NCI-H2081 treated with DMSO at 0.1 percent for 48 hours (cell line): ENCODE data around the gene TOMM40L.
"Not testable (repeated sequence)": the region's sequence is repeated elsewhere in the genome, so short reads cannot be mapped to it uniquely, and the experiment has no call there.

Experiments
- DNase-seq: peaks from one replicate; lab custom pipeline; 2025; lab: John Stamatoyannopoulos, UW

Gene TOMM40L

DNA sequence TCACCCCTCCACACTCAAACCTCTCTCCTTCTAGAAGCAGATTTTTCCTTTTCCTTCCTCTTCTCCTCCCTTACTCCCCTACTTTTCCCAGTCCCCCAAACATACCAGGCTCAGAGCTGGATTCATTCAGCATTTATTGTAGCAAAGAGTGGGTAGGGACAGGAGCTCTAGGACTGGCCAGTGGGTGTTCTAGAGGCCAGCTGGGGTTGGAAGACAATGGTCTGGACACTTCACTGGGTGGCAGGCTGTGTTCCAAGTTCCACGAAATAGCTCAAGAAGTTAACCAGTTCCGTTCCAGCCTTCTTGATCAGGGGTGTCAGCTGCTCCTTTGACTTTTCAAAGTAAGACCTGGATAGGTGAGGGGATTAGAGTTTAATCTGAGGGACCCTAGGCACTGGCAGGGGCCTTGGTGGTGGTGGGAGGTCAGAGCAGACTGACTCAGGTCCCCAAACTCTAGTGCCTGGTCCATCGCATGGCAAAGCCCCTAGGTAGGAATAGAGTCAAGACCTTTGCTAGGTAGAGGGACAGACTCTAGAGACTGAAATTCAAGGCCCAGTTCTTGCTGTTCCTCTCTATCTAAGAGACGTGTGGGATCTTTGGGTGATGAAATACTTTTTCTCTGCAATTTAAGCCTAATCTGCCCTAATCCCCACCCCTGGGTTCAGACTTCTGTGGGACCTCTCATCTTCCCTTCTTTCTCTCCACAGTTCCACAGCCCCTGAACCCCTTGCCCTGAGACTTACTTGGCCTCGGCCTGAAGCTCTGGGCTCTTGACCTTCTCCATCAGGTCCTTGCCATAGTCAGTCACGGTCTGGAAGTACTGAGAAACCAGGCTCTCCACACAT is 3.5 kb upstream of the TOMM40L start:
- DNase-seq, result no peak

DNA sequence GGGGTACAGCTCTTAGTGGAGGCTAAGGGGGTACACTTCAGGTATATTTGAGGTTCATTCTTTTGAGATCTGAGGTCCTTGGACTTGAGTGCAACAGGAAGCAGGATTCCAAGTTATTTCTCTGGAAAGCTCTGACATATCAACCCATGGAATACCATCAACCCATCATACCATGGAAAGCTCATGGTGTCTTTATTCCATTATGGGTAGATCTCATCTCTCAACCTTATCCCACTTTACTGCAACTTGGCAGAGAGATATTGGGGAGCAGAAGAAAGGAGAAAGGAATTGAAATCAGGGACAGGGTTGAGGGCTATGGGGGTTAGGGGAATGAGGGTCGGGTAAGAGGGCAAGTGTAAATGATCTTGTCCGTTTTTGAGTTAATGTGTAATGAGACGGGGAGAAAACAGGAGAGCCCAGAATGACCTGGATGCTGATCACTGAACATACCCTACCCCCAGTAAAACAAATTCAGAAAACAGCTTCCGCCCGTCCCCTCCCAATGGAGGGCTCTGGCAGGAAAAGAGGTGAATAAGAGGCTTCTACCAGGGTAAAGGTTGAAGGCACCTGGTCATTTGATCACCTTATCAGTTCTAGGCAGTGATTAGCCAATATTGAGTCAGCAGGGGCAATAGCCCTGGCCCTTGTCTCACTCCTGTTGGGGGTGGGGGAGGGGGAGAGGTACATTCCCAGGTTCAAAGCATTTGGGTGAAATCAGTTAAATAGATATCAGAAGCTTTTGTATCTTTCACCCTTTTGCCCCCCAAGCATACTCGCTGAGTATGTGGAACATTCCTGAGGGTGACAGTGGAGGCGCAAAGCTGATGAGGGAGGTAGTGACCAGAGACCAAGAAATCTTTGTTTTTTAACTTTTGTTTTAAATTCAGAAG is 1.8 kb upstream of the TOMM40L start:
- no peak for DNase-seq

DNA sequence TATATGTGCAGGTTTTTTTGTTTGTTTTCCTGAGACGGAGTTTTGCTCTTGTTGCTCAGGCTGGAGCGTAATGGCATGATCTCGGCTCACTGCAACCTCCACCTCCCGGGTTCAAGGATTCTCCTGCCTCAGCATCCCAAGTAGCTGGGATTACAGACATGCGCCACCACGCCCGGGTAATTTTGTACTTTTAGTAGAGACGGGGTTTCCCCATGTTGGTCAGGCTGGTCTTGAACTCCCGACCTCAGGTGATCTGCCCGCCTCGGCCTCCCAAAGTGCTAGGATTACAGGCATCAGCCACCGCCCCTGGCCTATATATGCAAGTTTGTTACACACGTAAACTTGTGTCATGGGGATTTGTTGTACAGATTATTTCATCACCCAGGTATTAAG is 1.2 kb upstream of the TOMM40L start:
- DNase-seq, result not testable (repeated sequence)

DNA sequence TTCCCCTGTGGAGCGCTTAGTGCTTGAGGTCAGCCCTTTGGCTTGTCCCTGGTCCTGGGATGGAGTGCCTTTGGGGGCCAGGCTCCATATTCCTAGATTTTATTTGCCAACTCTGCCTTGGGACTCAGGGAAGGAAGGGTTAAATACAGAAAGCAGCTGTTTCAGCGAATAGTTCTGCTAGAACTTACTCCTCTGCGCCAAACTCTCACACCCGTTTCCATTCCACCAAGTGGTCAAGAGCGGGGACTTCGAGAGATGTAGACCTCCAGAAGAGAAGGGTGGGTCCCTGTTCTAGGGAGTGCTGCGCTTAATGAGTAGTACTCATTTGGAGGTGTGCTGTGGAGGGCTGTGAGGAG is 704 bp upstream of the TOMM40L start:
- no peak for DNase-seq

DNA sequence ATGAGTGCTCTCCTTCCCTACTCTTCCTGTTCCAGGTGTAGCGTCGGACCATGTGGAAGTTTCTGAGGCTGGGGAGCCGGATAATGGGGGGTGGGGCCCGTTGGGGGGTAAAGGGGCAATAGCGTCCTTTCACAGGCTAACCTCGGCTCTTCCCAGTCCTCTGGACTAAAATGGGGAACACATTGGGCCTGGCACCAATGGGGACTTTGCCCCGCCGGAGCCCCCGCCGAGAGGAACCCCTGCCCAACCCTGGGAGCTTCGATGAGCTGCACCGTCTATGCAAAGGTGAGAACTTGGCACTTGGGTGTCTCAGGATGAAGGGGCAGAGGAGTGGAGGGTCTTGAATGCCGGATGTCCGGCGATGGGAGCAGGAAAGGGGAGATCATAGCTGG is 456 bp downstream of the TOMM40L start:
- DNase-seq, result no peak

DNA sequence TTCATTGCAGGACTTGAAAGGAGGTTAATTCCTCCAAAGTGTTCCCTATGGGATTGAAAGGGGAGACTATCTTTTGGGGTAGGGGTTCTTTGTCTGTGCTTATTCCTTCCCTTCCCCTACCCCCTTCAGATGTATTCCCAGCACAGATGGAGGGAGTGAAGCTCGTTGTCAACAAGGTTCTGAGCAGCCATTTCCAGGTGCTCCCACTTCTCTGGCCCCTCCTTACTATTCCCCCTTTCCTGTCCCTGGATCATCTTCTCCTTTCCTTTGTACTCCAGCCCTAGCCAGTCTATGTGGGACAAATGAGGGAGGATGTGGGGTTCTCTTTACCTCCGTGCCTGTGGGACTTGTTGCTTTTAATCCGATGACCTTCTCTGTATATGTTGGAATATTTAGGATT is 899 bp downstream of the TOMM40L start:
- DNase-seq, result no peak

DNA sequence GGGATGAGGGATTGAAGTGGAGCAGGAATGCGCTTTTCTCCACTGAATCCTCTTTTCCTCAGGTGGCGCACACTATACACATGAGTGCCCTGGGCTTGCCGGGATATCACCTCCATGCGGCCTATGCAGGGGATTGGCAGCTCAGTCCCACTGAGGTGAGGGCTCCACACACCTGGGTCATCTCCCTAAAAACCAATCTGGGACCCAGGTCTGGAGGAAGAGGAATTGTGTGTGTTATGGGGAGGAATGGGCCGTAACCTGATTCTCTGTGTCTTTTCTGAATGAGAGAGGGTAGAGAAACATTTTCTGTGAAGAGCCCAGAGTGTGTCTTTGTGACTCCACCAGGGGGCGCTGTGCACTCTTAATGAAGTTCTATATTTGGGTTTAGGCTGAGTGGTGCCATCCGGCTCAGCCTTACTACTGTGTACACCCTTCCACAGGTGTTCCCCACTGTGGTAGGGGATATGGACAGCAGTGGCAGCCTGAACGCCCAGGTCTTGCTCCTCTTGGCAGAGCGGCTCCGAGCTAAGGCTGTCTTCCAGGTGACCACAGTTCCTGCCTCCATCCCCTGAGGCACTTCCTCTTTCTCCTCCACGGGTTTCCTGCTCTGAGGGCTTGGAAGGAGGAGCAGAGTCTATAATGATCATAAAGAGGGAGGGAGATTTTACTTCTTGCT is 1.5 kb downstream of the TOMM40L start:
- peak; percentile 84 for DNase-seq

DNA sequence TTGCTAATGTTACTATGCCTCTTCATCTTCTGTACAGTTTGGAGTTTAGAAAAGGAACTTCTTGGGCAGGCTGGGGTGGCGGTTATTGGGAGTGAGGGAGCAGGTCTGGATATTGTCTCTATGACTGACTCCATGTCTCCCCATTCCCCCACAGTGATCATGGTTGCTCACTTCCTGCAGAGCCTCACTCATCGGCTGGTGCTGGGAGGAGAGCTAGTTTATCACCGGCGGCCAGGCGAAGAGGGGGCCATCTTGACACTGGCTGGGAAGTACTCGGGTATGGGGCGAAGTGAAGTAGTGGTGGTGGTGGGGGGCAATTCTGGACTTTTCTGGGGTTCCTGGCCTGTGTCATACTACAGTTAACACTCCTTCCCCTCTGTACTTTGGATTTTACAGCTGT is 2.2 kb downstream of the TOMM40L start:
- DNase-seq, result no peak

DNA sequence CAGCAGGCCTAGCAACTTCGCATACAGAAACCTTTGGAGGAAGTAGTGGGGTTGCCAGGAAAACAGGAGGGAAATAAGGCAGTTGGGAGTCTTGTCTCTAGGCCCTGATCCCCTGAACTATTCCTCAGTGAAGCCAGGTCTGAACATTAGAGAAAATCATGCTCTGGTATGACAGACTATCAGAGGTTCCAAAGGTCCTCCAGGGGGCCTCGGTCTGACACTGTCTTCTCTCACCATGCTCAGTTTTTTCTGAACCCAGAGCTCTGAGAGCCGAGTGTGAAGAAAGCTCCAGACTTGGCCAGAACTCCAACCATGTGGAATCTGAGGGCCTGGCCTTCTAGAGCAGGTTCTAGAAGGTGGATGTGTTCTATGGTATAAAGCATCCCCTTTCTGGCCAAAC is 4.0 kb downstream of the TOMM40L start:
- DNase-seq, result no peak

DNA sequence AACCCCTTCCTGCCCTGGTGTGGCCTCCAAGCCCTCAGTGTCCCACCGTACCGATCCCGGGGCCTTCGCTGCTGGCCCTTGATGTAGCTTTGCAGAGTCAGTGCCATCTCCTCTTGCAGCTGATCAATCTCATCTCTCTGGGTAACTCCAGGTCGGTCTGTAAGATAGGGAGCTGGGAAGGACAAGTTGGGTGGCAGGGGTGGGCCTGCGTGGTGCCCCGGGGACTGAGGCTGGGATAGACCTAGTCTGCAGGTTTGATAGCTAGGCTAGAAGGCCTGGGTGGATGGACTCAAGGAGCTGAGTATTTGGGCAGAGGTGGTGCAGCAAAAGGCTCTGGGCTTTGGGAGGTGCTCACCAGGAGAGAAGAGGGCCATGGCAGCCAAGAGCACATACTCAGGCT is 4.9 kb downstream of the TOMM40L start:
- no peak for DNase-seq

DNA sequence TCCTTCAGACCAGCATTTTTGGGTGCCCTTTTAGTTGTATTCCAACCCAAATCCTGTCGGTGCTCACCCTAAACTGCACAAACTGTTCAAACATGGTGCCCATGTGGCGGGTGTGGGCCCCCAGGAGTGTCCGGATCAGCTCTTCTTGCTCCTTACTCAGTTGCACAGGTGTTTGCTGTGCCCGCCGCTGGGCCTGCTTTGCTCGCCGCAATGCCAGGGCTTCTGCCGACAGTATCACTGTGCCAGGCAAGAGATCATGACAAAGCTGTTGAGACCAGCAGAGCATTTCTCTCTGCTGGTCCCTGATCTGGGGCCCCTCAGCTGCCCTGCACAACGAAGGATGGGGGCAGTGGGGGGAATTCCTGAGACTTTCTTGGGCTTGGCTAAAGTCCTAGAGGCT is 7.2 kb downstream of the TOMM40L start:
- no peak for DNase-seq

DNA sequence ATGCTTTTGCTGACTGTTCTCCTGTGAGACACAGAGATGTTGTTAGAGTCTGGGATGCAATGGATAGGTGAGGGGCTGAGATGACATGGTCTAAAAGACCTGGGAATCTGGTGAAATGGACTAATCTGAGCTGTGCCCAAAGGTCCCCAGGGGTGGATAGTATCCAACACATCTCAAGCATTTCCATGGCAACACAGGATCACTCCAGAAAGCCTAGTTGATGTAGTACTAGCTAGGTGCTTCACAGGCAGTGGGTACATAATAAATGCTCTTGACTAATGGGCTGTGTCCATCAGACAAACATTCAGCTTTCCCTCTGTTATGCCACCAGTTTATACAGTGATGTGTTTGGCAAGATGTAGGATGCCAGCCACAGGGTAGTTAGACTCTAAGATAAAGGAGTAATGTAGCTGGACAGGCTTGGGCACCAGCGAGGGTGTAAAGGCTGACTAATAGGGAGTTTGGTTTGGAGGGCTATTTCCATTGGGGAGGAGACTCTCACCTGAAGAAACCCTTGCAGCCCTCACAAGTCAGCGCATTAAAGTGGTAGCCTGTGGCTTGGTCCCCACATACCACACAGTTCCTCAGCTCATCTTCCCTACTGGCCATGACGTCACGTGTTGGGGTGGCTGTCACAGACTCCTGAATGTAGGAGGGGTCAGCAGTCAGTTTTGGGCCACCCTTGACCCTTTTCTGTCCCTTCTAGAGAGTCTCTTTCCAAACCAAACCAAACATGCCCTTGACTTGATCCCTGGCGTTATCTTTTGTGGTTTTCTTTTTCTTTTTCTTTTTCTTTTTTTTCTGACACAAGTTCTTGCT is 10.3 kb downstream of the TOMM40L start:
- DNase-seq, result no peak

DNA sequence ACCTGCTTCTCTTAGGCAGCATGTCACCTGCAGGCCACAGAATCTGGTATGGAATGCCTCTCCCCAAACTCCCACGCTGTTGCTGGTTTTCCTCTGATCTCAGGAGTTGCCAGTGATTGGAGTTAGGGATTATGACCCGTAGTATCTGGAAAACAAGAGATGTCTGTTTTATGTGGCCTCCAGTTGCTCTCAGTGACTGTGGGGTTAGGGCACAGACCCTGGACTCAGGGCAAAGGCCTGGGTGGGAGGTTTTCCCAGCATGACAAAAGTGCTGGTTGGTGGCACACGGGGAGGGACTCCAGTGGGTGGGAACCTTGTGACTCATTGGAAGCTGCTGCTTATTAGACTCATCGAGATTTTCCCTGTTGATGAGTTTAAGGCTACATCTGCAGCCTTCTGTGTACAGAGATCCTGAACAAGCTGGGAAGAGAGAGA is 12.2 kb downstream of the TOMM40L start, which contains the start of gene NR1I3:
TSS of gene NR1I3 (minus strand) at position 165 of the 435 bp plus-strand sequence. CDS start 1,638 bp downstream, outside the sequence.
- no peak for DNase-seq

DNA sequence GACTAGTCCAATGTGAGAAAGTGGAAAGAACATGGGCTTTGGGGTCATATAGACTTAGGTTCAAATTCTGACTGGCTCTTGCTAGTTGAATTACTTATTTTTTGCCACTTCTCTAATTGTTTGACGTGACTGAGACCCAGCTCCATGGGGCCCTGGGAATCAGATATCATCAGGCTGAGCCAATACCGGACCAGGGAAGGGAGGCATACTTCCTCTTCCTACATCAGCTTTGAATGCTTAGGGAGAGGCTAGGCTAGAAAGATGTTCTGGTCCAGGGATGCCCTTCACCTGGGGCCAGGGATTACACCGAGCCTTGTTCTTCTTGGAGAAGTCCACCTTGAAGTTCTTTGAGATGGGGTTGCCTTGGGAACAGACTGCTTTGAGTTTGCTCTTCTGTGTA is 15.8 kb downstream of the TOMM40L start:
- DNase-seq, result no peak

DNA sequence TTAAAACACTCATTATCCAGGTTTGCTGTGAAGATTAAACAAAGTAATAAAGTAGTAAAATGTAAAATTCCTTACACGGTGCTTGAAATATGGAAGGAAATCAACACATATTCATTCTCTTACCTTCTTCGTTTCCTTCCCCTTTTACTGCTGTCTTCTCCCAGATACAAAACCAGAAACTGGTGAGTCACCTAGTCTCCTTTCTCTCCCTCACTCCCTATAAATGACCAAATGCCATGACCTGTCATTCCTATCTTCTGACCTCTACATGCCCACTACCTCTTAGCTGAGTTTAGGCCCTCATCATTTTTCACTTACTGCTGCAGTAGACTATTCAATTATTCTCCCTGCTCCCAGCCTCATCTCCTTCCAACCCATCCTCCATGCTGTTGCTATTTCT is 16.5 kb downstream of the TOMM40L start:
- DNase-seq, result no peak

DNA sequence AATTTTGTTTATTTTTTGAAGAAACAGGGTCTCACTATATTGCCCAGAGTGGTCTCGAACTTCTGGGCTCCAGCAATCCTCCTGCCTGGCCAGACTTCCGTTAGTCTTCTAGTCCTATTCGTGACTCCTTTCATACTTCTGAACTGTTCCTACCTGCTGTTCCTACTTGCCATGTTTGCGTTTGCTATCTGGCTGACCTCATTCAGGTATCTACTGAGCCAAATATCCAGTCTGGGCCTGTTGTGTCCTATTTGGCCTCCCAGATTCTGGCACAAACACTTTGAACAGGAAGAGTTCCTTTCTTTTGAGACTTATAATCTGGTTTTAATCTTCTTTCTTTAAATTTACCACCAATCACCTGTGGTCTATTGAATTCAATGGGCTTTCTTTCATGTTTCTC is 19.0 kb downstream of the TOMM40L start:
- no peak for DNase-seq

DNA sequence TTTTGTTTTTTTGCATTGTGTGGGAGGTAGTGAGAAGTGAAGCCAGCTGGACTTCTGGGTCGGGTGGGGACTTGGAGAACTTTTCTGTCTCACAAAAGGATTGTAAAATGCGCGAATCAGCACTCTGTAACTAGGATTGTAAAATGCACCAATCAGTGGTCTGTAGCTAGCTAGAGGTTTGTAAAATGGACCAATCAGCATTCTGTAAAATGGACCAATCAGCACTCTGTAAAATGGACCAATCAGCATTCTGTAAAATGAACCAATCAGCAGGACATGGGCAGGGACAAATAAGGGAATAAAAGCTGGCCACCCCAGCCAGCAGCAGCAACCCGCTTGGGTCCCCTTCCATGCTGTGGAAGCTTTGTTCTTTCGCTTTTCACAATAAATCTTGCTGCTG is 24.2 kb downstream of the TOMM40L start:
- DNase-seq, result not testable (repeated sequence)

DNA sequence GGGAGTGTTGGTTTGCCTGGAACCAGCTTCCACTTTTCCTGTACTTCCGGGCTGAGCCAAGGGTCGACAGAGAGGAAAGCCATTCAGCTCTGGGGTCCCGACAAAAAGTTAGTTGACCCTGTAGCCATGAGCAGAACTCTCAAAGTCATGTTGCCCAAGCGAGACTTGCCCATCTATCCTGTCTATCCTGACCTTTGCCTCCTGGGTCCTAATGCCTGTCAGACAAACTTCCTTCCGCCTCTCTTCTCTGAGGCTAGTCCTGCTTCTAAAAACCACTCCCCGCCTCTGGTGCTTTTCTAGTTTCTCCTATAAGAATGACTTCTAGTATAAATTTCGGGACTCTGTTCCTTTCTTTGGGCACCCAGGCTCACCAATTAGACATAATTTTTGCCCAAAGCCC is 25.0 kb downstream of the TOMM40L start:
- no peak for DNase-seq

DNA sequence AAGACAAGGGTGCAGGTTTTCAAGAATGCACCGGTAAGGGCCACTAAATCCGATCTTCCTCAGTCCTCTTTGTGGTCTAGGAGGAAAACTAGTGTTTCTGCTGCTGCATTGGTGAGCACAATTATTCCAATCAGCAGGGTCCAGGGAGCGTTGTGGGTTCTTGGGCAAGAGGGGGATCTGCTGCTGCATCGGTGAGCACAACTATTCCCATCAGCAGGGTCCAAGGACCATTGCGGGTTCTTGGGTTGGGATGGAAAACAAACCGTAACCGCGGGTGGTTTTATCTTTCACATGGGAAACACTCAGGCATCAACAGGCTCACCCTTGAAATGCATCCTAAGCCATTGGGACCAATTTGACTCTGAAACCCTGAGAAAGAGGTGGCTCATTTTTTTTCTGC is 25.7 kb downstream of the TOMM40L start:
- DNase-seq, result no peak

DNA sequence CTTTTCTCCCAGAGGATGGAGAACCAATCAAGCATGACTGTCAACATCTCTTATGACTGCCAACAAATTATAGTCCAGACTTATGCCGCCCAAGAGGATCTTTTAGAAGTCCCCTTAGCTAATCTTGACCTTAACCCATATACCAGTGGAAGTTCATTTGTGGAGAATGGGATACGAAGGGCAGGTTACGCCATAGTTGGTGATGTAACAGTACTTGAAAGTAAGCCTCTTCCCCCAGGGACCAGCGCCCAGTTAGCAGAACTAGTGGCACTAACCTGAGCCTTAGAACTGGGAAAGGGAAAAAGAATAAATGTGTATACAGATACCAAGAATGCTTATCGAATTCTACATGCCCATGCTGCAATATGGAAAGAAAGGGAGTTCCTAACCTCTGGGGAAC is 29.4 kb downstream of the TOMM40L start:
- DNase-seq, result not testable (repeated sequence)

DNA sequence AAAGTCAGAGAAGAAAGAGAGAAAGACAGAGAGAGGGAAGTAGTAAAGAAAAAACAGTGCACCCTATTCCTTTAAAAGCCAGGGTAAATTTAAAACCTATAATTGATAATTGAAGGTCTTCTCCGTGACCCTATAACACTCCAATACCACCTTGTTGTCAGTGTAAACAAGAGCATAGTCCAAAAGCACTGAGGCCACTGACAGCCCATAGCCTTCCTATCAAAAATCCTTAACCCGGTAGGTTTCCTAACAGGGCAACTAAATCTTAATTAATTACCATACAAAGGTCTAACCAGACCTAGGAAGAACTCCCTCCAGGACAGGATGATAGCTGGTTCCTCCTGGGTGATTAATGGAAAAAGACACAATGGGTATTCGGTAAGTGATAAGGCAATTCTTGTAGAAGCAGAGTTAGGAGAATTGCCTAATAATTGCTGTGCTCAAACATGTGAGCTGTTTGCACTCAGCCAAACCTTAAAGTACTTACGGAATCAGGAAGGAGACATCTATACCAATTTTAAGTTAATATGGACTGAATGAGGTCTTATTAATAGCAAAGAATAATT is 30.2 kb downstream of the TOMM40L start:
- DNase-seq, result not testable (repeated sequence)
